Body of pancreas (tissue), 4 donors: Measurements from ENCODE around the gene KLHL18. TPM values are rescaled to one million over a fixed set of nuclear protein-coding genes. Genes with fewer than 3 reads are reported as not detected.

Experiments used
- ATAC-seq: fragments of 150-250 bp; one replicate; pipeline ENCODE4 v1.9.1; 2016
- DNase-seq, 4 donors: peaks; one replicate each; pipeline ENCODE4 v3.0.0-alpha.2; 2019
- H3K27ac ChIP-seq, 4 donors: fragments of 200-600 bp; sonication (generic); 1 replicate in 3 of 4; 2 replicates in 1 of 4; pipeline versions ENCODE4 v1.5.1 to v1.6.1; 2016 to 2019; ENCODE audit warnings: mild to moderate bottlenecking in 1 of 4, mixed read lengths in 1 of 4, moderate library complexity in 1 of 4
- H3K27me3 ChIP-seq, 2 donors: fragments of 200-600 bp; sonication (generic); one replicate each; pipeline ENCODE4 v1.6.0; 2016; ENCODE audit warnings: mild to moderate bottlenecking in 1 of 2
- H3K36me3 ChIP-seq, 2 donors: fragments of 200-600 bp; sonication (generic); replicated peaks in 1 of 2; 2 replicates each; pipeline ENCODE4 v1.5.1; 2016; ENCODE audit warnings: low read depth in 2 of 2; ENCODE audit not compliant: insufficient read depth in 1 of 2
- H3K4me1 ChIP-seq: fragments of 200-600 bp; sonication (generic); one replicate; pipeline ENCODE4 v1.6.0; 2016
- H3K4me3 ChIP-seq, 2 donors: fragments of 200-600 bp; sonication (generic); 1 replicate in 1 of 2; 2 replicates in 1 of 2; pipeline ENCODE4 v1.5.1; 2016 to 2019
- H3K9me3 ChIP-seq, 3 donors: fragments of 200-600 bp; sonication (generic); 1 replicate in 2 of 3; 2 replicates in 1 of 3; pipeline ENCODE4 v1.5.1; 2016
- POLR2A ChIP-seq, 3 donors: fragments of 450-650 bp; IDR thresholded peaks; one replicate each; pipeline ENCODE4 v1.6.1; 2016; ENCODE audit warnings: antibody characterized with exemption in 3 of 3, mild to moderate bottlenecking in 2 of 3
- WGBS, 2 donors: methylation state at CpG; one replicate each; pipeline ENCODE4 v1.1.5; 2017; 5-methylcytosine and 5-hydroxymethylcytosine counted together
- intact Hi-C: fragments of 100-400 bp; cut with DNase I; formaldehyde crosslinking; loops from one replicate; pipeline ENCODE4 v1.15.1; 2023
- total RNA-seq, 2 donors: library from RNA; depleted of rRNA; stranded (reverse); fragments of >200 nt; gene quantifications; one replicate each; pipeline ENCODE4 v1.1.0, GENCODE V29; 2016
- TF ChIP-seq, protein P1 (sequence below), 7 experiments: fragments of 450-650 bp in 4 of 7; fragments of 200-600 bp in 3 of 7; sonication (generic) in 3 of 7; IDR thresholded peaks; one replicate each; pipeline ENCODE4 v1.5.1; 2016 to 2019; ENCODE audit warnings: antibody characterized with exemption in 7 of 7

The KLHL18 gene
- total RNA-seq, 2 donors from 2014 or later = 7.3 to 8.6 TPM

DNA sequence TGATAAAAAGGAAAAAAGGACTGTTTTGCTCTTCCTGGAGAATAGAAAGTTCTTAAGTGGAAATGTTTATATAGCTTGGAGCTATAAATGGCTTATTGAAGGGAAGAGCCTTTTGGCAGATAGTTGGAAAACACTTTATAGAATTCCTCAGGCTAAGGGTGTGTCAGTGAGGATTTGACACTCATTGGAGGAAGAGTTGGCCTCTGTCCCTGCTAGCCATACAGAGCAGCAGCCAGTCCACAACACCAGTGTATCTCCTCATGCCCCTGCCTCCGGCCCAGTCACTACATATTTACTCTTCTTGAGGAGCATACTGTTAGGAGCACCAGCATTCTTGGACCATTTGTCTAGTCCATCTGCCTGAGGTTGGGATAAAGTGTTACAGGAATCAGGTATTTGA is 36.2 kb downstream of the KLHL18 start:
- Histone ChIP-seq H3K27ac (no peak overlapping the region), H3K36me3 (peaks cover 0 to 14% of the 10 kb centered on the region in 2 donors), H3K4me3 (no peak overlapping the region), H3K27me3 (no peaks in the 10 kb centered on the region), H3K9me3 (no peaks in the 10 kb centered on the region), H3K4me1 (no peaks in the 10 kb centered on the region)
- 88 to 100% methylated on average over 1 of the region's 1 CpG for WGBS, 2 donors
- TF ChIP-seq, protein P1, sequence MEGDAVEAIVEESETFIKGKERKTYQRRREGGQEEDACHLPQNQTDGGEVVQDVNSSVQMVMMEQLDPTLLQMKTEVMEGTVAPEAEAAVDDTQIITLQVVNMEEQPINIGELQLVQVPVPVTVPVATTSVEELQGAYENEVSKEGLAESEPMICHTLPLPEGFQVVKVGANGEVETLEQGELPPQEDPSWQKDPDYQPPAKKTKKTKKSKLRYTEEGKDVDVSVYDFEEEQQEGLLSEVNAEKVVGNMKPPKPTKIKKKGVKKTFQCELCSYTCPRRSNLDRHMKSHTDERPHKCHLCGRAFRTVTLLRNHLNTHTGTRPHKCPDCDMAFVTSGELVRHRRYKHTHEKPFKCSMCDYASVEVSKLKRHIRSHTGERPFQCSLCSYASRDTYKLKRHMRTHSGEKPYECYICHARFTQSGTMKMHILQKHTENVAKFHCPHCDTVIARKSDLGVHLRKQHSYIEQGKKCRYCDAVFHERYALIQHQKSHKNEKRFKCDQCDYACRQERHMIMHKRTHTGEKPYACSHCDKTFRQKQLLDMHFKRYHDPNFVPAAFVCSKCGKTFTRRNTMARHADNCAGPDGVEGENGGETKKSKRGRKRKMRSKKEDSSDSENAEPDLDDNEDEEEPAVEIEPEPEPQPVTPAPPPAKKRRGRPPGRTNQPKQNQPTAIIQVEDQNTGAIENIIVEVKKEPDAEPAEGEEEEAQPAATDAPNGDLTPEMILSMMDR (IDR thresholded peaks at IDR 0.05) = no peak
- TF ChIP-seq POLR2A (IDR thresholded peaks at IDR 0.05) = no peak
- intact Hi-C loops = no loop called here
- ATAC-seq = no peak
- no peak for DNase-seq

- ATAC-seq = no peak
- intact Hi-C loops = no loop called here
- 48 to 67% methylated on average over 2 of the region's 2 CpGs for WGBS, 2 donors
- Histone ChIP-seq H3K4me1 (no peaks in the 10 kb centered on the region), H3K27me3 (no peaks in the 10 kb centered on the region), H3K9me3 (no peaks in the 10 kb centered on the region), H3K36me3 (peaks cover 0 to 14% of the 10 kb centered on the region in 2 donors), H3K4me3 (no peak overlapping the region), H3K27ac (no peak overlapping the region)
- no peak for DNase-seq
- TF ChIP-seq, protein P1 (IDR thresholded peaks at IDR 0.05) = no peak
Observed at GRCh38 chr3:47319956-47320355, 37.2 kb downstream of the KLHL18 start.

DNA sequence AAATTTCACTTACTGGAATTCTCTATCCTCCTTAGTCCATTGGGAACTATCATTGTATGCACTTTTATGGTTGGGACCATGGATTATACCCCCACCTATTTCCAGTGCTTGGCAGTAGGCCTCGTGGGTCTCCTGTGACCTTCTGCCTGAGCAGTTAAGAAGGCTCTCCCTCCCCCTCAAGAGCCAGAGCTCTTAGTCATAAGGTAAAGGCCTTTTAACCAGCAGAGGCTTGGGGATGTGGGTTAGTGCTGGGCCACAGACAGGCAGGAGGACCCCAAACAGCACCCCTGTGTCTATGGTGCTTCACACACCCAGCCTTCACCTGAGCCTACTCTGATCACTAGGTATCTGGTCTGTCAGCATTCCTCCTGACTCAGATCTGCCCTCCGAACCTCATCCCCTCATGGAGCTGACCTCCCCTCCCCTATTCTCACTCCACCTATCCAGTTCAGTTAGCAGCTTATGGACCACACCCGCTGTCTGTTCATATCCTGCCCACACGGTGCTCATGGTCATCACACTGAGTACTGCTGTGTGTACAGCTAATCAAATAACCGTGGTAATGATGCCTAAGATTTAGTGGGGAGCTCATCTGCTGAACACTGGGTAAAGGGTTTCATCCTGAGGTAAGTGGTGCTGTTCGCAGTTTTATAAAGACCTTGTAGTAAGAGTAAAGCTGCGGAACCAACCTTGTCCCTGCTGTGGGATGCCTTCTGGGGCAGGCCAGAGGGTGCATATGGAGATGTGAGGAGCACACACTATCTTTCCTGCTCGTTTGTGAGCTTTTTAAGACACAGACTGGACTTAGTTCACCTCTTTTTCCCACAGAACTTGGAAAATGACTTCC is 40.9 kb downstream of the KLHL18 start:
- Histone ChIP-seq H3K27ac (no peak overlapping the region), H3K4me3 (no peak overlapping the region), H3K9me3 (no peaks in the 10 kb centered on the region), H3K36me3 (peaks cover 0 to 16% of the 10 kb centered on the region in 2 donors), H3K4me1 (no peaks in the 10 kb centered on the region), H3K27me3 (no peaks in the 10 kb centered on the region)
- no peak for DNase-seq
- no peak for ATAC-seq
- TF ChIP-seq, protein P1 (IDR thresholded peaks at IDR 0.05) = no peak
- TF ChIP-seq POLR2A (IDR thresholded peaks at IDR 0.05) = no peak
- intact Hi-C loops = no loop called here
- WGBS, 2 donors = 79 to 90% methylated on average over 5 to 8 of the region's 8 CpGs

- Histone ChIP-seq H3K27ac (no peak overlapping the region), H3K36me3 (peaks cover 0 to 18% of the 10 kb centered on the region in 2 donors), H3K4me3 (no peak overlapping the region), H3K4me1 (no peaks in the 10 kb centered on the region), H3K27me3 (no peaks in the 10 kb centered on the region), H3K9me3 (no peaks in the 10 kb centered on the region)
- ATAC-seq = peak; percentile 87
- DNase-seq = peak; percentile 56 to 66 (median 60)
- WGBS, 2 donors = 0 to 10% methylated on average over 2 of the region's 2 CpGs
- TF ChIP-seq, protein P1 (IDR thresholded peaks at IDR 0.05) = peak; percentile 20 to 78 (median 65)
- TF ChIP-seq POLR2A (IDR thresholded peaks at IDR 0.05) = no peak
- intact Hi-C loops = no loop called here
Observed at GRCh38 chr3:47324278-47324865, 41.6 kb downstream of the KLHL18 start.
